Measurements from ENCODE around the gene ZNF630. TPM values are rescaled to one million over a fixed set of nuclear protein-coding genes. Genes with fewer than 3 reads are reported as not detected.
A peak's percentile ranks its signal among the peaks of the same experiment; 100 is the strongest.
"Not testable (repeated sequence)": the region's sequence is repeated elsewhere in the genome, so short reads cannot be mapped to it uniquely, and the experiment has no call there.

ZNF630 gene
- total RNA-seq, 2 donors from 2014 or later, result 2.3 to 3.0 TPM

DNA sequence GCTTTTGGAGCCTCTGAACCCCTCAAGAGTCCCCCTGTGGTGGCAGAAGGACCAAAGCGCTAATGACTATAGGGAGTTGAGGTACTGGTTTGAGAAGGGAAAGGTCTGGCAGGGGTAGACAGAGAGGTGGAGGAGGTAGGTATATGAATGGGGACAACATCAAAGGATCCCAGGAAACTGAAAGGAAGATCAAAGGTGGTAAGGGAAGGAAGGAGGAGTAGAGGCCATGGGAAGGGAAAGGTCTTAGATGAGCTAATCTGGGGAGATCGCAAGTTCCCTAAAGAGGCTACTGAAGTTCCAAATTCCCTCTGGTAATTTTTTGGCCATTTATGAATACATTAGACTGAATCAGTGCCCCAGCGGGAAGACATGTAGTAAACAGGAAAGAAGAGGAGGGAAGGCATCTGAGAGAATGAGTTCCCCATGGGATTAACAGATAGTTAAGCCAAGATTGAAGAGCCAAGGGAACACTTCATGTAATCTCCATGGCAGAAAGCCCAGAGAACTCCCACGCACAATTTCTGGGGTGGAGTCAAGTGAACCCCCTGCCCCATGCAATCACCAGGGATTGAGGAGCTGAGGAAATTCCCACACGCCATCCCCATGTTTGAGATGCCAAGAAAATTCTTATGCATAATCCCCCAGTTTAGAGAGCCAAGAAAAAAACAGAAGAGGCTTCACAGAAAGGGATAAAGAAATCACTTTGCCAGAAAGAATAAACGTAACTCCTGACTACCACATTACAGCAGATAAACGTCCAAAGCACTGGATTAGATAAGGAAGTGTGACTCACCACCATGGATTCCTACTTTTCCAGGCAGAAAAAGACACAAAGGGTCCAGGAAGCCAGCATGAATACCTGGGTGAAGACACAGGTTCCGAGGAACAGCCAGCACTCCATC, 25.8 kb downstream of the ZNF630 start:
- ATAC-seq (no peak), DNase-seq (ENCODE audit: low spot score in 2 of 2) (no peak)
- H3K27ac Mint-ChIP-seq, result no peak overlapping the region
- no peaks in the 10 kb centered on the region for H3K36me3 Mint-ChIP-seq
- no peaks in the 10 kb centered on the region for H3K9me3 Mint-ChIP-seq

DNA sequence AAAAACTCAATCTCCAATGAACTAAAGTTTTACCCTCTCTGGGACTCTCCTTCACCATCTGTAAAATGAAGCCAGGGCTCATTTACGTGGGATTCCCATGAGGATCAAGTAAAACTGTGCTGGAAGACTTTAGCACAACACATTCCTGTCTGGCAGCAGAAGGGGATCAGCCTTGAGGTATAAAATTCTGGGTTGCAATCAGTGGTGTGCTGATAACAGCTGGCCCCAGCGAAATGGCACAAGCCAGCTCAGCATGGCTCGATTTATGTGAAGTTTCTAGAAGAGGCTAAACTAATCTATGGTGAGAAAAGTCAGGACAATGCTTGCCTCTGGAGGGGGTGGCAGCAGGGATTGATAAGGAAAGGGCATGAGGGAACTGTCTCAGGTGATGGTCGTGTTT, 28.4 kb downstream of the ZNF630 start:
- no peak overlapping the region for H3K27ac Mint-ChIP-seq
- no peaks in the 10 kb centered on the region for H3K9me3 Mint-ChIP-seq
- no peak for ATAC-seq
- H3K36me3 Mint-ChIP-seq, result no peaks in the 10 kb centered on the region
- no peak for DNase-seq (ENCODE audit: low spot score in 2 of 2)

DNA sequence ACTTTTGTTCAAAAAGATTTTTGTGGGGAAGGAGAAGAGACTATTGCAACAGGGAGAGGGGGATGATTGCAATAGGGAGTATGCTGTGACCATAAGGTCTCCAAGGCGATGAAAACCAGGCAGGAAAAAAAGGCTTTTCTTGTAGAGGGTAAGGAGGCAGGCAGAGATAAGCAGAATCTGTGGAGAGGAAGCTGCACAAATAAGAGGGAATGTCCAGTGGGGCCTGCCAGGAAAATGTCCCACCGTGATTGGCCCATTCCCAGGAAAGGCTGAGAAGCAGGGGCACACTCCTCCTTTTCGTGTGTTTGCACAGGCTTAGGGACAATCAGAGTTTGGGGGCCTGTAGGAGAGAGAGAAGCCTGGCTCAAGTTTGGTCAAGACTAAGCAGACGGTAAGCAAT, 35.5 kb downstream of the ZNF630 start:
- no peak for DNase-seq (ENCODE audit: low spot score in 2 of 2)
- Mint-ChIP-seq H3K9me3 (no peaks in the 10 kb centered on the region), H3K36me3 (no peaks in the 10 kb centered on the region), H3K27ac (peak overlapping the region in 1 of 2 donors; percentile 31)
- no peak for ATAC-seq

DNA sequence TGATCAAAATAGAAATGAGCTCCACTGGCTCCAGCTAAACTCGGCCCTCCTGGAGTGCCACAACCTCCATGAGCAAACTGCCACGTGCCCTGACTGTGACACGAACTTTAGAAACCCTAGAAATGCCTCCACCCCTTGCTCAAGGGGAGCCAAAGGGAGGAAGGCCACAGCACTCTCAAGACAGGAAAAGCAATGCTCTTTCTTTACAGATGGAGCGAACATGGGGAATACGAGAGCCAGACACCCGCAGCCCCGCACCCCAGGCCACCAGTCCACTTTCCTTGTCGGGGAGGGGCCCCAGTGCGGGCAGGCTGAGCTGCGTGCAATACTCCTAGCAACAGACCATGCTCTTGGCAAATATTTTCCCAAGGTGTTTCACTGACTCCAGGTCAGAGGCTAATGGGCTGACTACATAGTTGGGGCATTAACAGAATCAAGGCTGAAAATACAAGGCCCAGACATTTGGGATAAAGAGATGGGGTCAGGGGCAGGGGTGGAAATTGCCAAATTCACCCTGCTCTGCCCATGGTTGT, 40.7 kb downstream of the ZNF630 start:
- not testable (repeated sequence) for H3K36me3 Mint-ChIP-seq; H3K27ac Mint-ChIP-seq; DNase-seq (ENCODE audit: low spot score in 2 of 2); H3K9me3 Mint-ChIP-seq; ATAC-seq

DNA sequence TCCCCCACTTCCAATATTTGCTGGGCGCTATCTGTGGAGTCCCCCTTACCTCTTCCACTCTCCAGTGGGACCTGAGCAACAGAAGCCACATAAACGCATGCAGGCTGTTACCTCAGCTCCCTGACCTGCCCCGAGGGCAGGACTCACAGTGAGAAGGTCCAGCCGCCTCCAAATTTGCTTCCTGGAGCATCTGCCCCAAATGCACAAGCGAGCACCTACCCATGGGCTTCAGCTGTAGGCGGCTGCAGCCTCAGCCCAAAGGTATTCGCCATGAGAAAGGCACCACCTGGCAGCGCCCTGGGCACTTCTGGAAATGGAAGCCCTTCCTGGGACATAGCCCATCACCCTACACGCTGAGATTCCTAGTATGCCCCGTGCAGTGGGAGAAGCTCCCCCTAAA, 41.2 kb downstream of the ZNF630 start:
- Mint-ChIP-seq H3K9me3 (no peaks in the 10 kb centered on the region), H3K27ac (no peak overlapping the region), H3K36me3 (no peaks in the 10 kb centered on the region)
- DNase-seq (ENCODE audit: low spot score in 2 of 2), result no peak
- ATAC-seq, result no peak

DNA sequence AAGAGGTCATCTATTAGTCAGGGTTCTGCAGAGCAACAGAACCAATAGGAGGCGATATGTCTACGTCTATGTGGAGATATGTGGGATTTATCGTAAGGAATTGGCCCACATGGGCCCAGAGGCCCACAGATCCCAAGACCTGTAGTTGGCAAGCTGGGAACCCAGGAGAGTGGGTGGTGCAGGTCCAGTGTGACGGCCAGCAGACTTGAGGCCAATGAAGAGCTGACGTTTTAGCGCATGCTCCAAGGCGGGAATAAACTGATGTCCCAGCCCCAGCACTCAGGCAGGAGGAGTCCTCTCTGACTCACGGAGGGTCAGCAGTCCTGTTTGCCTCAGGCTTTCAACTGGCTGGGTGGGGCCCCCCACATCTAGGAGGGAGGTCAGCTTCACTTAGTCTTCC, 43.3 kb downstream of the ZNF630 start:
- no peak for ATAC-seq
- H3K9me3 Mint-ChIP-seq, result no peaks in the 10 kb centered on the region
- no peaks in the 10 kb centered on the region for H3K36me3 Mint-ChIP-seq
- DNase-seq (ENCODE audit: low spot score in 2 of 2), result no peak
- H3K27ac Mint-ChIP-seq, result no peak overlapping the region

DNA sequence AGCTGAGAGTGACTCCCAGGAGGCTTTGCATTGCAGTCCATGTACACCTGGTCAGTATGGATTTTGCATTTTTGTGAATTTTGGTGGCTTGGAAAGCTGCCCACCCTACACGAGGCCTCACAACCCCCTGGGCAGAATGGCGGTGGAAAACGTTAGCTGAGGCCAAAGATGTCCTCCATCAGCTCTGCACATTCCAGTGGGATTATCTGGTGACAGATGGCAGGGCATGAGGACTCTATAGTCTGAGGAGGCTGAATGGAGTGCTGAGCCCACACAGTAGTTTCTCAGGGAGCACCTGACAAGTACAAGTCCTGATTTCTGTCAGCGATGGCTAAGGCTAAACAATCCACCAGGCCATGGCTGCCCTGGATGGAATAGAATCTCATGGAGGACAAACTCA, 43.9 kb downstream of the ZNF630 start:
- H3K9me3 Mint-ChIP-seq; H3K27ac Mint-ChIP-seq; H3K36me3 Mint-ChIP-seq; DNase-seq (ENCODE audit: low spot score in 2 of 2); ATAC-seq: not testable (repeated sequence)

DNA sequence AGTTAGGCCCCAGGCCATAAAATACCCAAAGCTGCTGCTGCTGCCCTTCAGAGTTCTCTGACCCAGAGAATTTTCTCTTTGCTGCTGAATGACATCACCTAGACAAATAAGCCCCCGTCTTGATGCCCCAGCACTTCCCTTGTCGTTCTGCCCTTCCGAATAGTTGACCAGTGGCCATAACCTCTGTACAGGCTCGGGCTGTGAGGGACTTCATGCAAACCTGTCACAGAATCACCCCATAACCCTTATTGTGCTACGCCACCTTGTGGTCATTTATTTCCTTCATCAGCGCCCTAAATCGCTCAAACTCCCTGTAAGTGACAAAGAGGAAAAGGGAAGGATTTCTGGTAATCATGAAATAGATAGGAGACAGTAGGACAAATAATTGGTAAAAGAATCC, 45.9 kb downstream of the ZNF630 start:
- H3K9me3 Mint-ChIP-seq, result peaks cover 0 to 5% of the 10 kb centered on the region in 2 donors
- ATAC-seq (peak; percentile 33 to 59), DNase-seq (ENCODE audit: low spot score in 2 of 2) (peak in 1 of 2 donors; percentile 25)
- H3K27ac Mint-ChIP-seq, result peak overlapping the region in 1 of 2 donors; percentile 7
- H3K36me3 Mint-ChIP-seq, result no peaks in the 10 kb centered on the region

DNA sequence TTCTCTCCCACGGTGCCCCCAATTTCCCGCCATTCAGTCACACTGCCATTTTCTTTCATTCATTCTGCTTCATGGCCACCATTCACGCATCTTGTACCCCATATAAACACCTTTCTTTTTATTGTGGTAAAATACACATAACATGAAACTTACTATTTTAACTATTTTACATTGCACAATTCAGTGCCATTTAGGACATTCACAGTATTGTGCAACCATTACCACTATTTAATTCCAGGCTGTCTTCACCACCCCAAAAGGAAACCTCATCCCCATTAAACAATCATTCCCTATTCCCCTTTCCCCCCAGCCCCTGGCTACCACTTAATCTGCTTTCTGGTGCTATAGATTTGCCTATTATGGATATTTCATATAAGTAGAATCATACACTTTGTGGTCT, 48.7 kb downstream of the ZNF630 start:
- Mint-ChIP-seq H3K36me3 (no peaks in the 10 kb centered on the region), H3K27ac (no peak overlapping the region), H3K9me3 (peaks cover 0 to 5% of the 10 kb centered on the region in 2 donors)
- ATAC-seq (no peak), DNase-seq (ENCODE audit: low spot score in 2 of 2) (no peak)

DNA sequence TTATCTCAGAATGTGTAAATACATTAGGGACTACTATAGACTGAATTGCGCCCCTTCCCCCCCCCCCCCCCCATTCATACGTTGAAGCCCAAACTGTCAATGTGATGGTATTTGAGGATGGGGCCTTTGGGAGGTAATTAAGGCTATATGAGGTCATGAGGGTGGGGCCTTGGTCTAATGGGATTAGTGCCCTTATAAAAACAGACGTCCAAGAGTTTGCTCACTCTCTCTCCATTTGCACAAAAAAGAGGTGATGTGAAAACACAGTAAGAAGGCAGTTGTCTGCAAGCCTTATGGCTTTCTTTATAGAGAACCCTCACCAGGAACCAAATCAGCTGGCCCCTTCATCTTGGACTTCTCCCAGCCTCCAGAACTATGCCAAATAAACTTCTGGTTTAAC, 49.3 kb downstream of the ZNF630 start:
- peaks cover 0 to 5% of the 10 kb centered on the region in 2 donors for H3K9me3 Mint-ChIP-seq
- H3K36me3 Mint-ChIP-seq, result no peaks in the 10 kb centered on the region
- DNase-seq (ENCODE audit: low spot score in 2 of 2) (no peak), ATAC-seq (no peak)
- H3K27ac Mint-ChIP-seq, result no peak overlapping the region

DNA sequence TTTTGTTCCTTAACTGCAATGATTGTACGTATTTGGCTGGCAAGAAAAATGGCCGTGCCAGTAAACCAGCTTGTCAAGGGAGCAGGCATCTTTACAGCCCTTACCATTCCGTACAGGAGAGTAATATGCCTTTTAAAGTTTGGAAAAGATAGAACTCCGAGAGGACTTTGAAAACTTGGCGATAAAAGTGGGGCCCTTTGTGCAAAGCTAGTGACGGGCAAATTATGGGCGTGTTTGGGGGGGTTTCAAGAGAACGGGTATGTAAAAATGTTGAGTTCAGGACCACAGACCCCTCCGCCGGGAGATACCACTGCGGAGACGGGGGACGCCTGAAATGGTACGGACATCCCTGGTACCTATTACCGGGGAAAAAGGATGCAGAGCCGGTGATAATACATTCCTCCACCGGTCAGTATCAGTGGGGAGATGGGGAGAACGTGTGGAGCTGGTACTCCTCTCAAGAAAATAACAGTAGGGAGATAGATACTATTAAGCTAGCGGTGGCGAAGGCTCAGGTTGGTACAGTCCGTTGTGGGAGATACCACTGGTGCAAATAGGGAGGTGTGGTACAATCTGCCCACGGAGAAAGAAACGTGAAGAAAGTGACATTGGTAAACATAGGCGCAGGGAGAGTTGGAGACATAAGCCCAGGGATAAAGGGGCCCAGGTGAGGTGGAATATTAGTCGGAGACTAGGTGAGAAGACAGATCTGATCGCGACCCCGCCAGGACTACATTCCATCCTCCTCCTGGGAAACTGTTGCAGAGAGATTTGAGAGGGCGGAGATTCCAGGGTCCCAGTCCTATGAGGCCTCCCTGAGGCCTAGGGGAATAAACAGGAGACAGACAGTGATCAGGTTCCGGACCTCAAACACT, 50.2 kb downstream of the ZNF630 start:
- ATAC-seq (peak; percentile 47 to 74), DNase-seq (ENCODE audit: low spot score in 2 of 2) (peak; percentile 68 to 74)
- peaks cover 0 to 5% of the 10 kb centered on the region in 2 donors for H3K9me3 Mint-ChIP-seq
- H3K27ac Mint-ChIP-seq, result peak overlapping the region; percentile 94 to 98
- H3K36me3 Mint-ChIP-seq, result no peaks in the 10 kb centered on the region

DNA sequence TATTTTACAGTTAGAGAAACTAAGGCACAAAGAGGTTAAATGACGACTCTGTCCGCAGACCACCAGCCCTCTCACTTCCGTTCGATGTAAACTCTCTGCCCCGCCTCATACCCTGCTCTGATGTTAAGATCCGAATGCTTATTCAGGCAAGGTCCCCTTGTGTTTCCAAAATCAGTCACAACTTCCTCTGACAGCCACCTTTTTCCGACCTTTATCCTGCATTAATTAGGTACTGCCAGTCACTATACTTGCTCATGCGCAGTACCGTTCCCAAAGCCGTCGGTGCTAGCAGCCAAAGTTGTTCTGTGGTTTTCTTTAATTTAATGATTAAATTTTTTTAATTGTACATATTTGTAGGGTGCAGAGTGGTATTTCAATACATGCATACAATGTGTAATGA, 51.0 kb downstream of the ZNF630 start:
- H3K9me3 Mint-ChIP-seq, H3K36me3 Mint-ChIP-seq: not testable (repeated sequence)
- peak overlapping the region; percentile 55 to 94 for H3K27ac Mint-ChIP-seq
- DNase-seq (ENCODE audit: low spot score in 2 of 2) (peak; percentile 10 to 57), ATAC-seq (peak; percentile 79 to 81)

DNA sequence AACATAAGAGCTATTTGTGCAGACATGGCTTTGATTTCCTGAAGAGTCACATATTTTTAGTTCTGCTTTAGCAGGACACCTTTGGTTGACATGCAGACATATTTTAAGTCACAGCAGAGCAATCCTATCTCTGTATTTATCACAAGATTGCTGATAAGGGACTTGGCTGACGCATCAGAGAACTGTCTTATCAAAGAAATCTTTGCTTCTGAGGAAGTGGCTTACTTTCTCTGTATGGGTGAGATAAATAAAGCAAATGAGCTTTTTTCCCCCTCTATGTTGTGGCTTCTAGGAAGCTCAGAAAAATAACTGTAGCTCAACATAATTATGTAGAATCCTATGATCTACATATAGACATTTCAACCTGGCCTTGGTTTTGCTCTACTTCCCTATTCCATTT, 51.5 kb downstream of the ZNF630 start:
- H3K36me3 Mint-ChIP-seq; H3K27ac Mint-ChIP-seq; DNase-seq (ENCODE audit: low spot score in 2 of 2); H3K9me3 Mint-ChIP-seq: not testable (repeated sequence)
- ATAC-seq, result peak; percentile 39 to 64

DNA sequence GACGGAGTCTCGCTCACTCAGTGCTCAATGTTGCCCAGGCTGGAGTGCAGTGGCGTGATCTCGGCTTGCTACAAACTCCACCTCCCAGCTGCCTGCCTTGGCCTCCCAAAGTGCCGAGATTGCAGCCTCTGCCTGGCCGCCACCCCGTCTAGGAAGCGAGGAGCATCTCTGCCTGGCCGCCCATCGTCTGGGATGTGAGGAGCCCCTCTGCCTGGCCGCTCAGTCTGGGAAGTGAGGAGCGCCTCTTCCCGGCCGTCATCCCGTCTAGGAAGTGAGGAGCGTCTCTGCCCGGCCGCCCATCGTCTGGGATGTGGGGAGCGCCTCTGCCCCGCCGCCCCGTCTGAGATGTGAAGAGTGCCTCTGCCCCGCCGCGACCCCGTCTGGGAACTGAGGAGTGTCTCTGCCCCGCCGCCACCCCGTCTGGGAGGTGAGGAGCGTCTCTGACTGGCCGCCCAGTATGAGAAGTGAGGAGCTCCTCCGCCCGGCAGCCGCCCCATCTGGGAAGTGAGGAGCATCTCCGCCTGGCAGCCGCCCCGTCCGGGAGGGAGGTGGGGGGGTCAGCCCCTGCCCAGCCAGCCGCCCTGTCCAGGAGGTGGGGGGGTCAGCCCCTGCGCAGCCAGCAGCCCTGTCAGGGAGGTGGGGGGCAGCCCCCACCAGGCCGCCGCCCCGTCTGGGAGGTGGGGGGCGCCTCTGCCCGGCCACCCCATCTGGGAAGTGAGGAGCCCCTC, 54.7 kb downstream of the ZNF630 start:
- not testable (repeated sequence) for ATAC-seq; DNase-seq (ENCODE audit: low spot score in 2 of 2); H3K36me3 Mint-ChIP-seq; H3K27ac Mint-ChIP-seq; H3K9me3 Mint-ChIP-seq

DNA sequence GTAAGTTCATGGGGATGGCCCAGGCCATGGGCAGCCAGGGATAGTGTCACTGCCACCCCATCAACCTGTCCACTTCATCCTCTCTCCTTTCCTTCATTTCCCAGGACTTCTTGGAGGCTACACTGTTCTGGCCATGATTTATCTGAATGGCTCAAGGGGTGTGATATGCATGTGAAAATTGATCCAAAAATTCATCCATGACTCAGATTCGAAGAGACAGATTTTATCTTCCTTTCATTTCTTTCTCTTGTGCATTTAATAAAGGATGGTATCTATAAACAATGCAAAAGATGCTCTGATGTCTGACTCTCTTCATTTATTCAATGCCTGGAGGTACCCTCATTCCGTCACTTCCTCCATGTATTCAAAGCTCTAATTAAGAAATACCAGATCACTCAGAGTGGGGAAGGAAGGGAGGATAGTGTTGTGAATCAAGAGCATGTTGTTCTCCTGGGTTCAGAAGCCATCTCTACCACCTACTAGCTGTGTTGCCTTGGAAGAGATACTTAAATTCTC, 61.9 kb downstream of the ZNF630 start:
- ATAC-seq; H3K9me3 Mint-ChIP-seq; DNase-seq (ENCODE audit: low spot score in 2 of 2); H3K36me3 Mint-ChIP-seq; H3K27ac Mint-ChIP-seq: not testable (repeated sequence)
